ENCODE results near the gene SH3PXD2A.

DNA sequence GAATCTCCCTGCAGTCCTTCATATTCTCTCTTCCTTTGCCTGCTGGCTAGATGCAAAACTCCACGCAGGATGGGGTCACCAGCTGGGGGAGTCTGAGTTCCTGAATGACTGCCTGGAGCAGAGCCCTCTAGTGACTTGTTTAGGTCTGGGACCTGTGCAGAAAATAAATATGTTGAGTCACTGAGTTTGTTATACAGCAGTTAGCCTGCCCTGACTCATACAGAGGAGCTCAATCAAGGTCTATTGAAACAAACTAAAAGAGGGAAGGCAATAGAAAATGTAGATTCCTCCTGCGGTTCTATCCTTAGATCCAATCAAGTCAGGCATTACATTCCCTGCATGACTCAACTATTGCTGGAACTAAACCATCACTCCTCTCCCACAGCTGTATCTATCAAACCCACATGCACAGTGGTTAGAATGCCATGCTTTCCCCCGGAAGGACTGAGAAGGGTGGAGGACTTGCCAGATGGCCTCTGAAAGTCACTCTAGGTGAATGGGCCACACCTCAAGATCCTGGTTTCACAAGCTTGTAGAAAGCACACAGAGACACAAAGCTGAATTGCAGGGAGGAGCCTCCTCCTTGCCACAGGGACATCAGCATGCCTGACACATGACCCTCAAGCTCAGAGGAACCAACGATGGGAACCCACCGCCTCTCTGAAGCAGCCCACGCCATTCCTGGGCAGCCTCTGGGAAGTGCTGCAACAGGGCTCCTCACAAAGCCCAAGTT is 73.9 kb downstream of the SH3PXD2A start:
- TF ChIP-seq, protein P1, sequence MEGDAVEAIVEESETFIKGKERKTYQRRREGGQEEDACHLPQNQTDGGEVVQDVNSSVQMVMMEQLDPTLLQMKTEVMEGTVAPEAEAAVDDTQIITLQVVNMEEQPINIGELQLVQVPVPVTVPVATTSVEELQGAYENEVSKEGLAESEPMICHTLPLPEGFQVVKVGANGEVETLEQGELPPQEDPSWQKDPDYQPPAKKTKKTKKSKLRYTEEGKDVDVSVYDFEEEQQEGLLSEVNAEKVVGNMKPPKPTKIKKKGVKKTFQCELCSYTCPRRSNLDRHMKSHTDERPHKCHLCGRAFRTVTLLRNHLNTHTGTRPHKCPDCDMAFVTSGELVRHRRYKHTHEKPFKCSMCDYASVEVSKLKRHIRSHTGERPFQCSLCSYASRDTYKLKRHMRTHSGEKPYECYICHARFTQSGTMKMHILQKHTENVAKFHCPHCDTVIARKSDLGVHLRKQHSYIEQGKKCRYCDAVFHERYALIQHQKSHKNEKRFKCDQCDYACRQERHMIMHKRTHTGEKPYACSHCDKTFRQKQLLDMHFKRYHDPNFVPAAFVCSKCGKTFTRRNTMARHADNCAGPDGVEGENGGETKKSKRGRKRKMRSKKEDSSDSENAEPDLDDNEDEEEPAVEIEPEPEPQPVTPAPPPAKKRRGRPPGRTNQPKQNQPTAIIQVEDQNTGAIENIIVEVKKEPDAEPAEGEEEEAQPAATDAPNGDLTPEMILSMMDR (IDR thresholded peaks at IDR 0.05 in 8 of 11, conservative IDR thresholded peaks at IDR 0.05 in 3 of 11): no peak
- TF ChIP-seq POLR2A (IDR thresholded peaks at IDR 0.05) (no peak), POLR2AphosphoS5 (IDR thresholded peaks at IDR 0.05) (no peak)
